Adrenal gland (tissue), 12 donors: Measurements from ENCODE around the gene GABRA4. TPM values are rescaled to one million over a fixed set of nuclear protein-coding genes. Genes with fewer than 3 reads are reported as not detected.

ENCODE experiments used
- DNase-seq, 7 donors: peaks; one replicate each; pipeline ENCODE4 v3.0.0-alpha.2; 2019 to 2020
- H3K27ac ChIP-seq, 5 donors: fragments of 200-600 bp; sonication (generic) in 4 of 5; 1 replicate in 3 of 5; 2 replicates in 2 of 5; pipeline versions ENCODE4 v1.5.1 to v1.8.0; 2016 to 2020; ENCODE audit warnings: mild to moderate bottlenecking in 1 of 5
- H3K27me3 ChIP-seq: fragments of 200-600 bp; 2 replicates; pipeline ENCODE4 v1.8.0; 2021
- H3K36me3 ChIP-seq, 2 donors: fragments of 200-600 bp; replicated peaks in 1 of 2; 1 replicate in 1 of 2; 2 replicates in 1 of 2; pipeline versions ENCODE4 v1.5.1 to v1.8.0; 2018 to 2022
- H3K4me1 ChIP-seq, 2 donors: fragments of 200-600 bp; replicated peaks in 1 of 2; 1 replicate in 1 of 2; 2 replicates in 1 of 2; pipeline versions ENCODE4 v1.5.1 to v1.8.0; 2018 to 2021
- H3K4me3 ChIP-seq, 4 donors: fragments of 200-600 bp; sonication (generic) in 3 of 4; one replicate each; pipeline ENCODE4 v1.5.1; 2016 to 2018
- H3K9me3 ChIP-seq, 3 donors: fragments of 200-600 bp; sonication (generic) in 1 of 3; replicated peaks in 1 of 3; 1 replicate in 2 of 3; 2 replicates in 1 of 3; pipeline versions ENCODE4 v1.5.1 to v1.8.0; 2016 to 2021
- CTCF ChIP-seq, 6 experiments: fragments of 450-650 bp in 4 of 6; fragments of 200-600 bp in 2 of 6; sonication (generic) in 1 of 6; IDR thresholded peaks; 1 replicate in 5 of 6; 2 replicates in 1 of 6; pipeline versions ENCODE4 v1.5.1 to v1.8.0; 2016 to 2021; ENCODE audit warnings: antibody characterized with exemption in 6 of 6, mild to moderate bottlenecking in 2 of 6, moderate library complexity in 1 of 6
- POLR2A ChIP-seq, 2 donors: fragments of 450-650 bp; IDR thresholded peaks; one replicate each; pipeline ENCODE4 v1.6.1; 2017; ENCODE audit warnings: antibody characterized with exemption in 2 of 2, mild to moderate bottlenecking in 2 of 2, moderate library complexity in 1 of 2
- WGBS, 4 donors: extraction: QIAGEN DNeasy Blood & Tissue Kit in 2 of 4; methylation state at CpG; one replicate each; pipeline versions ENCODE4 v1.1.5 to v1.1.7; 2013 to 2017; 5-methylcytosine and 5-hydroxymethylcytosine counted together
- intact Hi-C, 2 donors: fragments of 100-400 bp; cut with DNase I; formaldehyde crosslinking; loops; one replicate each; pipeline versions ENCODE4 v1.14.1 to v1.15.0; 2022 to 2023
- polyA plus RNA-seq, 3 donors: library from polyadenylated mRNA; stranded (reverse); fragments of 200-250 nt in 2 of 3; fragments of 350-450 nt in 1 of 3; fragmentation: Illumina TruSeq in 1 of 3; extraction: RNeasy Lipid Tissue Mini Kit (QIAGEN cat#74804) in 1 of 3; gene quantifications; one replicate each; pipeline ENCODE4 v1.2.3, GENCODE V29; 2013 to 2014
- total RNA-seq, 9 donors: library from RNA; depleted of rRNA in 4 of 9; stranded (reverse); fragments of >200 nt in 4 of 9; fragments of 120-200 nt in 1 of 9; fragmentation: NEBNext Ultra II Directional in 1 of 9; extraction: Animal tissue kit (Norgen Biotek cat#: 25700) in 1 of 9; gene quantifications; one replicate each; pipeline versions ENCODE4 v1.1.0 to v1.2.4, GENCODE V29; 2013 to 2023
- donor health status: healthy with polysubstance abuse.
- donor health status: Bipolar disorder and iron deficiency.
- donor health status: DM: yes; HTN: yes; CAD: no.
- donor health status: DM: no; HTN: no; CAD: no.
- donor health status: DM: no; HTN: no; CAD: no.
- donor health status: DM: yes; HTN: yes; CAD: no.

Gene GABRA4
- total and polyA plus RNA-seq, 12 donors: under 0.01 to 0.14 TPM; not detected in 10

GRCh38 chr4:46908148-46908547, 85.2 kb downstream of the GABRA4 start:
- no peaks in the 10 kb centered on the region for H3K27me3 ChIP-seq
- no peak overlapping the region for H3K27ac ChIP-seq
- H3K4me3 ChIP-seq: no peak overlapping the region
- no peak for TF ChIP-seq POLR2A (IDR thresholded peaks at IDR 0.05)
- no peaks in the 10 kb centered on the region for H3K36me3 ChIP-seq
- H3K9me3 ChIP-seq: no peaks in the 10 kb centered on the region
- H3K4me1 ChIP-seq: no peaks in the 10 kb centered on the region
- WGBS, 4 donors: 68 to 80% (median 73%) methylated on average over 4 of the region's 4 CpGs
- DNase-seq: no peak
- intact Hi-C loops: no loop called here

- no peak for DNase-seq
- Histone ChIP-seq H3K4me3 (no peak overlapping the region), H3K4me1 (no peaks in the 10 kb centered on the region), H3K27ac (no peak overlapping the region), H3K36me3 (no peaks in the 10 kb centered on the region), H3K9me3 (no peaks in the 10 kb centered on the region), H3K27me3 (no peaks in the 10 kb centered on the region)
- WGBS, 4 donors: 66 to 84% (median 67%) methylated on average over 1 of the region's 1 CpG
- no peak for TF ChIP-seq CTCF (IDR thresholded peaks at IDR 0.05)
- no peak for TF ChIP-seq POLR2A (IDR thresholded peaks at IDR 0.05)
- intact Hi-C loops: no loop called here
Observed at GRCh38 chr4:46900082-46900481, 93.3 kb downstream of the GABRA4 start.

DNA sequence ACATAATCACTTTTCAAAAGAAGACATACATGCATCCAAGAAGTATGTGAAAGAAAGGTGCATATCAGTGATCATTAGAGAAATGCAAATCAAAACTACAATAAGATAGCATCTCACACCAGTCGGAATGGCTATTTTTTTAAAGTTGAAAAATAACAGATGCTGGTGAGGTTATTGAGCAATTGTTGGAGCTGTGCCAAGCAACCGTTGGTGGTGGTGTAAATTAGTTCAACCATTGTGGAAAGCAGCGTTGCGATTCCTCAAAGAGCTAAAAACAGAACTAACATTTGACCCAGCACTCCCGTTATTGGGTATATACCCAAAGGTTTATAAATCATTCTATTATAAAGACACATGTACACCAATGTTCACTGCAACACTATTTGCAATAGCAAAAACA, 98.6 kb downstream of the GABRA4 start:
- WGBS, 4 donors: 31 to 54% (median 39%) methylated on average over 5 of the region's 5 CpGs
- no peaks in the 10 kb centered on the region for H3K27me3 ChIP-seq
- H3K9me3 ChIP-seq: no peaks in the 10 kb centered on the region
- no peak overlapping the region for H3K4me3 ChIP-seq
- no peaks in the 10 kb centered on the region for H3K36me3 ChIP-seq
- TF ChIP-seq POLR2A (IDR thresholded peaks at IDR 0.05) (no peak), CTCF (IDR thresholded peaks at IDR 0.05) (no peak)
- DNase-seq: no peak
- intact Hi-C loops: no loop called here
- no peaks in the 10 kb centered on the region for H3K4me1 ChIP-seq
- H3K27ac ChIP-seq: no peak overlapping the region

- no peaks in the 10 kb centered on the region for H3K36me3 ChIP-seq
- TF ChIP-seq CTCF (IDR thresholded peaks at IDR 0.05) (no peak), POLR2A (IDR thresholded peaks at IDR 0.05) (no peak)
- intact Hi-C loops: no loop called here
Observed at GRCh38 chr4:46890056-46890455, 103.3 kb downstream of the GABRA4 start.

GRCh38 chr4:46889410-46889809, 104.0 kb downstream of the GABRA4 start:
- no peaks in the 10 kb centered on the region for H3K4me1 ChIP-seq
- no peaks in the 10 kb centered on the region for H3K9me3 ChIP-seq
- intact Hi-C loops: no loop called here
- no peaks in the 10 kb centered on the region for H3K36me3 ChIP-seq
- H3K27me3 ChIP-seq: no peaks in the 10 kb centered on the region
- H3K4me3 ChIP-seq: no peak overlapping the region
- TF ChIP-seq CTCF (IDR thresholded peaks at IDR 0.05) (no peak), POLR2A (IDR thresholded peaks at IDR 0.05) (no peak)
- 33 to 47% (median 43%) methylated on average over 2 of the region's 2 CpGs for WGBS, 4 donors
- no peak for DNase-seq
- no peak overlapping the region for H3K27ac ChIP-seq

More at GRCh38 chr4:46890056-46890455, 103.3 kb downstream of the GABRA4 start:
- Histone ChIP-seq H3K4me1 (no peaks in the 10 kb centered on the region), H3K27me3 (no peaks in the 10 kb centered on the region), H3K4me3 (no peak overlapping the region), H3K27ac (no peak overlapping the region), H3K9me3 (no peaks in the 10 kb centered on the region)
- WGBS, 4 donors: 66 to 74% (median 68%) methylated on average over 2 of the region's 2 CpGs
- DNase-seq: no peak
